CD4-positive, CD25-positive, alpha-beta regulatory T cell (primary cell): Measurements from ENCODE around the gene CCM2. TPM values are rescaled to one million over a fixed set of nuclear protein-coding genes. Genes with fewer than 3 reads are reported as not detected.
"Not testable (repeated sequence)": the region's sequence is repeated elsewhere in the genome, so short reads cannot be mapped to it uniquely, and the experiment has no call there.

Experiments used
- ATAC-seq, 2 donors: fragments of 150-1000 bp; cut with Tn5 transposase; one replicate each; pipeline ENCODE4 v1.10.0; 2021; ENCODE audit warnings: low read depth in 2 of 2, moderate number of reproducible peaks in 2 of 2, moderate library complexity in 1 of 2
- DNase-seq, 3 donors: peaks; one replicate each; pipeline versions ENCODE4 v3.0.0 to v3.0.0-alpha.2; 2012 to 2022; ENCODE audit warnings: mixed read lengths in 1 of 3
- H3K27ac ChIP-seq: one replicate; pipeline ENCODE4 v1.7.0; 2013; ENCODE audit warnings: mild to moderate bottlenecking, low read length; ENCODE audit not compliant: insufficient read depth, poor library complexity, severe bottlenecking
- H3K27me3 ChIP-seq: one replicate; pipeline ENCODE4 v1.7.0; 2013; ENCODE audit warnings: low read length; ENCODE audit not compliant: control insufficient read depth, insufficient read depth
- H3K36me3 ChIP-seq: one replicate; pipeline ENCODE4 v1.7.0; 2013; ENCODE audit warnings: mild to moderate bottlenecking, low read length, moderate library complexity; ENCODE audit not compliant: control insufficient read depth, insufficient read depth
- H3K4me1 ChIP-seq: 2 replicates; pipeline ENCODE4 v1.7.0; 2013; ENCODE audit warnings: mild to moderate bottlenecking, low read length; ENCODE audit not compliant: insufficient read depth, control insufficient read depth, poor library complexity, severe bottlenecking
- H3K4me3 ChIP-seq: one replicate; pipeline ENCODE4 v1.7.0; 2013; ENCODE audit warnings: low read depth, mild to moderate bottlenecking, low read length, moderate library complexity
- H3K9me3 ChIP-seq, 2 experiments: 1 replicate in 1 of 2; 2 replicates in 1 of 2; pipeline ENCODE4 v1.7.0; 2013; ENCODE audit warnings: low read length in 2 of 2, mild to moderate bottlenecking in 1 of 2, moderate library complexity in 1 of 2; ENCODE audit not compliant: control insufficient read depth in 2 of 2
- H3K27ac Mint-ChIP-seq, 3 donors: one replicate each; pipeline ENCODE4 v1.8.0; 2020 to 2022; ENCODE audit warnings: mild to moderate bottlenecking in 3 of 3, mixed read lengths in 3 of 3, moderate library complexity in 2 of 3
- H3K27me3 Mint-ChIP-seq: one replicate; pipeline ENCODE4 v1.8.0; 2022; ENCODE audit warnings: mild to moderate bottlenecking, mixed read lengths
- H3K36me3 Mint-ChIP-seq: one replicate; pipeline ENCODE4 v1.8.0; 2020; ENCODE audit warnings: mixed read lengths
- H3K4me1 Mint-ChIP-seq, 4 donors: one replicate each; pipeline ENCODE4 v1.8.0; 2020 to 2022; ENCODE audit warnings: mixed read lengths in 4 of 4, mild to moderate bottlenecking in 1 of 4
- H3K4me3 Mint-ChIP-seq, 4 donors: one replicate each; pipeline ENCODE4 v1.8.0; 2020 to 2022; ENCODE audit warnings: mild to moderate bottlenecking in 4 of 4, mixed read lengths in 4 of 4, moderate library complexity in 3 of 4
- H3K9me3 Mint-ChIP-seq, 7 donors: one replicate each; pipeline ENCODE4 v1.8.0; 2020 to 2022; ENCODE audit warnings: mixed read lengths in 7 of 7, mild to moderate bottlenecking in 3 of 7, moderate library complexity in 2 of 7
- polyA plus RNA-seq, 4 donors: library from polyadenylated mRNA; unstranded; fragments of 300-500 nt; fragmentation: Illumina TruSeq; gene quantifications; one replicate each; pipeline ENCODE4 v1.2.3, GENCODE V29; 2021
- total RNA-seq: library from RNA; stranded (reverse); gene quantifications from one replicate; pipeline ENCODE4 v1.2.3, GENCODE V29; 2022

The CCM2 gene
- total and polyA plus RNA-seq, 5 donors from 2014 or later: 139 to 190 (median 156) TPM

GRCh38 chr7:45021604-45022296 lies 21.7 kb downstream of the CCM2 start:
- peak overlapping the region; percentile 19 to 68 (median 46) for H3K4me3 Mint-ChIP-seq
- H3K27ac ChIP-seq: no peak overlapping the region
- H3K9me3 ChIP-seq: no peaks in the 10 kb centered on the region
- H3K27me3 Mint-ChIP-seq: no peaks in the 10 kb centered on the region
- ATAC-seq: peak; percentile 61 to 71
- peak overlapping the region; percentile 71 to 91 (median 82) for H3K27ac Mint-ChIP-seq
- no peaks in the 10 kb centered on the region for H3K9me3 Mint-ChIP-seq
- H3K4me3 ChIP-seq: peak overlapping the region; percentile 21
- H3K4me1 Mint-ChIP-seq: peaks cover 29 to 83% (median 58%) of the 10 kb centered on the region in 4 donors
- peaks cover 3% of the 10 kb centered on the region for H3K36me3 ChIP-seq
- H3K36me3 Mint-ChIP-seq: peaks cover 26% of the 10 kb centered on the region
- H3K27me3 ChIP-seq: no peaks in the 10 kb centered on the region
- peak in 1 of 3 donors; percentile 37 for DNase-seq
- H3K4me1 ChIP-seq: peaks cover 50% of the 10 kb centered on the region

GRCh38 chr7:45024126-45024744 lies 24.2 kb downstream of the CCM2 start:
- DNase-seq: no peak
- H3K27me3 Mint-ChIP-seq: no peaks in the 10 kb centered on the region
- peaks cover 24 to 75% (median 56%) of the 10 kb centered on the region in 4 donors for H3K4me1 Mint-ChIP-seq
- Histone ChIP-seq H3K27ac (no peak overlapping the region), H3K36me3 (peaks cover 4% of the 10 kb centered on the region), H3K27me3 (no peaks in the 10 kb centered on the region), H3K4me3 (peak overlapping the region; percentile 2), H3K4me1 (peaks cover 57% of the 10 kb centered on the region), H3K9me3 (no peaks in the 10 kb centered on the region)
- peaks cover 38% of the 10 kb centered on the region for H3K36me3 Mint-ChIP-seq
- peaks cover 0 to 4% (median 0%) of the 10 kb centered on the region in 7 donors for H3K9me3 Mint-ChIP-seq
- ATAC-seq: no peak
- H3K4me3 Mint-ChIP-seq: peak overlapping the region in 1 of 4 donors; percentile 97
- peak overlapping the region; percentile 66 to 88 (median 85) for H3K27ac Mint-ChIP-seq

GRCh38 chr7:45025473-45025872 lies 25.5 kb downstream of the CCM2 start:
- peaks cover 61% of the 10 kb centered on the region for H3K4me1 ChIP-seq
- peaks cover 47% of the 10 kb centered on the region for H3K36me3 Mint-ChIP-seq
- H3K27me3 ChIP-seq, H3K9me3 Mint-ChIP-seq, H3K27me3 Mint-ChIP-seq, H3K9me3 ChIP-seq, H3K36me3 ChIP-seq, ATAC-seq, DNase-seq: not testable (repeated sequence)
- H3K27ac ChIP-seq: peak overlapping the region; percentile 76
- H3K4me3 ChIP-seq: peak overlapping the region; percentile 100
- H3K27ac Mint-ChIP-seq: peak overlapping the region; percentile 66 to 89 (median 88)
- H3K4me3 Mint-ChIP-seq: peak overlapping the region; percentile 69 to 97 (median 80)
- H3K4me1 Mint-ChIP-seq: peaks cover 18 to 77% (median 57%) of the 10 kb centered on the region in 4 donors

GRCh38 chr7:45026013-45026412 lies 26.0 kb downstream of the CCM2 start:
- peak overlapping the region; percentile 76 for H3K27ac ChIP-seq
- peaks cover 6% of the 10 kb centered on the region for H3K36me3 ChIP-seq
- peak overlapping the region; percentile 66 to 89 (median 88) for H3K27ac Mint-ChIP-seq
- H3K4me3 ChIP-seq: peak overlapping the region; percentile 100
- peaks cover 0 to 4% (median 0%) of the 10 kb centered on the region in 7 donors for H3K9me3 Mint-ChIP-seq
- H3K4me3 Mint-ChIP-seq: peak overlapping the region; percentile 69 to 97 (median 80)
- H3K36me3 Mint-ChIP-seq: peaks cover 47% of the 10 kb centered on the region
- no peaks in the 10 kb centered on the region for H3K27me3 Mint-ChIP-seq
- H3K9me3 ChIP-seq: no peaks in the 10 kb centered on the region
- H3K4me1 Mint-ChIP-seq: peaks cover 18 to 72% (median 55%) of the 10 kb centered on the region in 4 donors
- peaks cover 61% of the 10 kb centered on the region for H3K4me1 ChIP-seq
- H3K27me3 ChIP-seq: no peaks in the 10 kb centered on the region
- DNase-seq (peak in 1 of 3 donors; percentile 21), ATAC-seq (no peak)

DNA sequence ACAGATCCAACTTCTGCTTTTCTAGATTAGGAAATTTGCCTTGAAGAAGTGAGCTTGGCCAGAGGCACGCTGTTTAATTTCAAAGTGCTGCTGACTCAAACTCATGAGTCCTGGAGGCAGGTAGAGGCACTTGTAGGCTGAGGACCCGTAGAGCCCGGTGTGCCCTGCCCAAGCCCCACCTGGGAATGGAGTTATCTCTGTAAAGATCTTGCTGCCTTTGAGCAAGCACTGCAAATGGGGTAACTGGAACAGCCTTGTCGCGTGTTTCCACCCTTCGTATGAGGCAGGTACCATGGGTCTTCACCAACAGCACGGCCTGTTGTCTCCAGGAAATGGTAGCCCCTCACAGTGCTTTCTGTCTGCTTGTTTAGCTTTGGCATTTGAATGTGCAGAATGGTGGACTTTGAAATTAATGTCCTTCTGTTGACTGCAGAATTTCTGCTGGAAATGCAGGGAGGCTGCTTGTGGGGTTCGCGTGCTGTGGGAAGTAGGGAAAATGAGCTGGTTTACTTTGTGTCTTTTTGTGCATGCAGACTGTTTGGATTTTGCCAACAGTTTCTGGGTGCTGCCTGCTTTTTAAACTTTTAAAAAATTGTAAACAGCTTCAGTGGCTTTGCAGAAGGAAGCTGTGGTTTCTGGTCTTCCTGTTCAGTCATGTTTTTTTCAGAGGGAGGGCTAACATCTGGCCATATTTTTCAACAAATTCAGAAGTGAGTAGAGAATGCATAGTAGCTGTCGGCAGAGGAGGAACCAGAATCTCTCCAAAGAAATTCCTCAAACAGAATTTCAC lies 27.2 kb downstream of the CCM2 start:
- no peaks in the 10 kb centered on the region for H3K27me3 ChIP-seq
- ATAC-seq (peak; percentile 67 to 74), DNase-seq (peak; percentile 18 to 85 (median 78))
- Mint-ChIP-seq H3K27me3 (no peaks in the 10 kb centered on the region), H3K9me3 (peaks cover 0 to 4% (median 0%) of the 10 kb centered on the region in 7 donors), H3K4me1 (peaks cover 12 to 72% (median 53%) of the 10 kb centered on the region in 4 donors), H3K4me3 (peak overlapping the region; percentile 94 to 98 (median 97)), H3K36me3 (peaks cover 45% of the 10 kb centered on the region), H3K27ac (peak overlapping the region; percentile 93 to 97 (median 96))
- H3K4me3 ChIP-seq: peak overlapping the region; percentile 100
- peaks cover 14% of the 10 kb centered on the region for H3K36me3 ChIP-seq
- H3K9me3 ChIP-seq: no peaks in the 10 kb centered on the region
- peaks cover 64% of the 10 kb centered on the region for H3K4me1 ChIP-seq
- H3K27ac ChIP-seq: peak overlapping the region; percentile 76

DNA sequence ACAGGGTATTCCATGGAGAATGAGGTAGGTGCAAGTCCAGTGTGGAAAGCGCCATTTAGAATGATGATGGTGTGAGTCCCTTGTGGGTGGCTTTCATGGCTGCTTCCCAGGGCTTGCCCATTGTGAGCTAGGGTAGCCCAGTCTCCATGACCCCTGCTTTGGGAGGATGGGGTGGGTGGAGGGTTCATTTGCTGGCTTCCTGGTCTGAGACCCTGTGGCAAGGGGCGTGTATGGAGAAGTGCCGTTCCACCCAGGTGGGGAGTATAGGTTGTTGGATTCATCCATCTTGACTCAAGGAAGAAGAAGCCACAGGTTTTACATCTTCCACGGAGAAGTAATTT lies 27.7 kb downstream of the CCM2 start:
- Mint-ChIP-seq H3K9me3 (peaks cover 0 to 4% (median 0%) of the 10 kb centered on the region in 7 donors), H3K4me3 (peak overlapping the region; percentile 94 to 98 (median 97)), H3K4me1 (peaks cover 12 to 77% (median 55%) of the 10 kb centered on the region in 4 donors), H3K27ac (peak overlapping the region; percentile 93 to 97 (median 96)), H3K36me3 (peaks cover 49% of the 10 kb centered on the region), H3K27me3 (no peaks in the 10 kb centered on the region)
- DNase-seq (no peak), ATAC-seq (peak in 1 of 2 donors; percentile 2)
- Histone ChIP-seq H3K4me1 (peaks cover 69% of the 10 kb centered on the region), H3K27ac (peak overlapping the region; percentile 76), H3K36me3 (peaks cover 19% of the 10 kb centered on the region), H3K27me3 (no peaks in the 10 kb centered on the region), H3K4me3 (peak overlapping the region; percentile 100), H3K9me3 (no peaks in the 10 kb centered on the region)

GRCh38 chr7:45028138-45028919 lies 28.3 kb downstream of the CCM2 start:
- peaks cover 0 to 4% (median 0%) of the 10 kb centered on the region in 7 donors for H3K9me3 Mint-ChIP-seq
- Histone ChIP-seq H3K36me3 (peaks cover 23% of the 10 kb centered on the region), H3K27ac (peak overlapping the region; percentile 76), H3K4me3 (peak overlapping the region; percentile 100), H3K9me3 (no peaks in the 10 kb centered on the region), H3K27me3 (no peaks in the 10 kb centered on the region), H3K4me1 (peaks cover 75% of the 10 kb centered on the region)
- H3K4me3 Mint-ChIP-seq: peak overlapping the region; percentile 94 to 98 (median 97)
- H3K4me1 Mint-ChIP-seq: peaks cover 15 to 79% (median 58%) of the 10 kb centered on the region in 4 donors
- H3K27me3 Mint-ChIP-seq: no peaks in the 10 kb centered on the region
- DNase-seq (peak in 1 of 3 donors; percentile 27), ATAC-seq (peak in 1 of 2 donors; percentile 30)
- peaks cover 54% of the 10 kb centered on the region for H3K36me3 Mint-ChIP-seq
- H3K27ac Mint-ChIP-seq: peak overlapping the region; percentile 93 to 97 (median 96)
